ENCODE measurements around the gene UPK1A.

- TF ChIP-seq EZH2 (IDR thresholded peaks at IDR 0.05; ENCODE audit: insufficient read depth, low read length) = no peak
- TF ChIP-seq CTCF (IDR thresholded peaks at IDR 0.05; ENCODE audit: insufficient read depth, low read depth, low read length) = no peak
Measured at GRCh38 chr19:35722897-35723296, 56.6 kb downstream of the UPK1A start.

All from astrocyte (in vitro differentiated cells and primary cell).